BJ (cell line): ENCODE data around the gene COL1A2. TPM values are rescaled to one million over a fixed set of nuclear protein-coding genes. Genes with fewer than 3 reads are reported as not detected.

ENCODE experiments used
- CTCF ChIA-PET: fragments of 350-600 bp; formaldehyde crosslinking; extraction: SDS; loops from one replicate; lab custom pipeline; 2021; ENCODE audit warnings: antibody characterized with exemption, inconsistent platforms; lab: Yijun Ruan, JAX
- POLR2A ChIA-PET: fragments of 300-600 bp; sonication (Branson Sonifier 250); formaldehyde crosslinking; extraction: SDS; loops from one replicate; lab custom pipeline; 2021; ENCODE audit warnings: antibody characterized with exemption; lab: Charles Lee
- DNase-seq: peaks from one replicate; pipeline ENCODE4 v3.0.0-alpha.2; 2011; ENCODE audit warnings: low read depth
- H3K27me3 ChIP-seq: 2 replicates; pipeline ENCODE4 v1.6.0; 2011; ENCODE audit warnings: low read length; ENCODE audit not compliant: control insufficient read depth, insufficient read depth
- H3K36me3 ChIP-seq: 2 replicates; pipeline ENCODE4 v1.5.1; 2011; ENCODE audit warnings: low read length; ENCODE audit not compliant: control insufficient read depth, insufficient read depth
- H3K4me3 ChIP-seq: 2 replicates; pipeline ENCODE4 v1.5.1; 2011; ENCODE audit warnings: low read depth, mild to moderate bottlenecking, control low read depth, low read length
- polyA plus RNA-seq: library from polyadenylated mRNA; depleted of rRNA; stranded (reverse); fragments of >200 nt; gene quantifications from 2 replicates; pipeline ENCODE4 v1.2.3, GENCODE V29; 2011
- TF ChIP-seq, protein P1 (sequence below): IDR thresholded peaks from 2 replicates; pipeline ENCODE4 v1.5.1; 2011; ENCODE audit warnings: low read depth, mild to moderate bottlenecking, control low read depth, inconsistent platforms, low read length, moderate library complexity; ENCODE audit not compliant: insufficient read depth

Gene COL1A2
- polyA plus RNA-seq, 1 experiment: 8,996 TPM

DNA sequence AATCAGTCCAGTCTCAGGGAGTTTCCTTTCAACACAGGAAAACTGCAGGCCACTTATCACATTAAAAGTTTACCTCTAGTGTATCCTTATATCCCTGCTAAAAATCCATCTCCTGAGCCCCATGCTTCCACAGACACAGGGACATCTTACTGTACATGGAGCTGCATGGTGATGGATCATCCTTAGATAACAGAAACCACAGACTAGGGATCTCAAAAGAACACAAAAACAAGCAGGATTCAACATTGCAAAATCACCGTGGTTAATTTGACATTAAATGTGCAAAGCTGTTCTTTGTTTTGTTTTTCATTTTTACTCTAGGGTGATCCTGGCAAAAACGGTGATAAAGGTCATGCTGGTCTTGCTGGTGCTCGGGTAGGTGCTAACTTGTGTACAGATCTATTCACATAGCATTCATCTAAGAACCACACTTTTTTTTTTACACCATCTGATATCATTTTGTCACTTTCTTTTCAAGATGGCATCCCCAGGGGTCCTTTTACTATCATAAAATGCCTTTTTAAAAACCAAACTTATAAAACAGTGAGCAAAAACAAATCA is 18.1 kb downstream of the COL1A2 start:
- POLR2A ChIA-PET: interaction anchor here (0.6 to 1.1 kb wide), 2 partner anchors 112 to 471 kb away, joined by 3 to 5 read pairs; no protein-coding TSS in a partner anchor
- H3K36me3 ChIP-seq: peaks cover 32% of the 10 kb centered on the region
- H3K27me3 ChIP-seq: no peaks in the 10 kb centered on the region
- no peak for DNase-seq
- TF ChIP-seq, protein P1, sequence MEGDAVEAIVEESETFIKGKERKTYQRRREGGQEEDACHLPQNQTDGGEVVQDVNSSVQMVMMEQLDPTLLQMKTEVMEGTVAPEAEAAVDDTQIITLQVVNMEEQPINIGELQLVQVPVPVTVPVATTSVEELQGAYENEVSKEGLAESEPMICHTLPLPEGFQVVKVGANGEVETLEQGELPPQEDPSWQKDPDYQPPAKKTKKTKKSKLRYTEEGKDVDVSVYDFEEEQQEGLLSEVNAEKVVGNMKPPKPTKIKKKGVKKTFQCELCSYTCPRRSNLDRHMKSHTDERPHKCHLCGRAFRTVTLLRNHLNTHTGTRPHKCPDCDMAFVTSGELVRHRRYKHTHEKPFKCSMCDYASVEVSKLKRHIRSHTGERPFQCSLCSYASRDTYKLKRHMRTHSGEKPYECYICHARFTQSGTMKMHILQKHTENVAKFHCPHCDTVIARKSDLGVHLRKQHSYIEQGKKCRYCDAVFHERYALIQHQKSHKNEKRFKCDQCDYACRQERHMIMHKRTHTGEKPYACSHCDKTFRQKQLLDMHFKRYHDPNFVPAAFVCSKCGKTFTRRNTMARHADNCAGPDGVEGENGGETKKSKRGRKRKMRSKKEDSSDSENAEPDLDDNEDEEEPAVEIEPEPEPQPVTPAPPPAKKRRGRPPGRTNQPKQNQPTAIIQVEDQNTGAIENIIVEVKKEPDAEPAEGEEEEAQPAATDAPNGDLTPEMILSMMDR: no peak
- H3K4me3 ChIP-seq: no peak overlapping the region
- CTCF ChIA-PET: interaction anchor here (1.0 to 1.5 kb wide), 4 partner anchors 10 to 122 kb away, joined by 3 to 6 read pairs (median 3); no protein-coding TSS in a partner anchor

DNA sequence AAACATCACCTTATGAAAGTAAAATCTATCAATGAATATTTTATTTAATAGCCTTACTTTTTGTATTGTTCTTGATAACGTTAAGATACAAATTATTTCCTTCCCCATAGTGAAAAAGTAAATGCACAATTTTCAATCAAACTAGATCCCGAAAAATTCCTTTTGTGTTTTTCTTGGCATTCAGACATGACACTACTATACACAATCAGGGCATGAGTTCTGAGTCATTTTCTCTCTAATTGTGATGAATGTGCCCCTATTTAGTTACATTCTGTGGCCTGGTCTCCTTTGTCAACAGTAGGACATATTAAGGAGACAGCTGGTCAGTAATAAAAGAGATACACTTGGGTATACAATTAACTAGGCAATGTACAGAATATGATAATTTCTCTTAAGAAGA is 19.8 kb downstream of the COL1A2 start:
- TF ChIP-seq, protein P1: no peak
- Histone ChIP-seq H3K4me3 (no peak overlapping the region), H3K27me3 (no peaks in the 10 kb centered on the region), H3K36me3 (peaks cover 31% of the 10 kb centered on the region)
- DNase-seq: no peak
- POLR2A ChIA-PET: interaction anchor here (0.6 to 0.7 kb wide), 2 partner anchors 11 to 118 kb away, joined by 3 to 4 read pairs; no protein-coding TSS in a partner anchor
- CTCF ChIA-PET: interaction anchor here (1.1 to 2.1 kb wide), 2 partner anchors 20 to 119 kb away, joined by 3 to 8 read pairs; partner anchors contain the start of gene COL1A2

DNA sequence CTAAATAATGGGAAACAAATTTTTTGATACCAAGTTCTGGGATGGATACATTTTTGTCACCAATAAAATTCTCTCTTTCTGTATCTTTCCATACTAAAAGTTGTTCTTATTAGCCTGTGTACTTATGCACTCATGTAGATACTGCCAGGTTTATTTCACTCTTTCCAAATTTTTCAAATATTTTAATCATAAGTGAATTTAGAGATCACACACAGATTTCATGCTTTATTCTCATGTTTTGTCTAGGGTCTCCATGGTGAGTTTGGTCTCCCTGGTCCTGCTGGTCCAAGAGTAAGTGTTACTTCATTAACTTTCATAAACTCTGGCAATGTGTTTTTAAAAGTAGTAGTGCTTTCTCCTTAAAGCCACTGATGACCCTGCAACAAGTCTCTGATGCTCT is 20.3 kb downstream of the COL1A2 start:
- TF ChIP-seq, protein P1: no peak
- POLR2A ChIA-PET: interaction anchor here (0.7 to 1.1 kb wide), 2 partner anchors 12 to 118 kb away, joined by 3 to 4 read pairs; no protein-coding TSS in a partner anchor
- CTCF ChIA-PET: interaction anchor here (1.1 to 2.1 kb wide), 2 partner anchors 20 to 119 kb away, joined by 3 to 8 read pairs; partner anchors contain the start of gene COL1A2
- Histone ChIP-seq H3K36me3 (peaks cover 31% of the 10 kb centered on the region), H3K4me3 (no peak overlapping the region), H3K27me3 (no peaks in the 10 kb centered on the region)
- no peak for DNase-seq

DNA sequence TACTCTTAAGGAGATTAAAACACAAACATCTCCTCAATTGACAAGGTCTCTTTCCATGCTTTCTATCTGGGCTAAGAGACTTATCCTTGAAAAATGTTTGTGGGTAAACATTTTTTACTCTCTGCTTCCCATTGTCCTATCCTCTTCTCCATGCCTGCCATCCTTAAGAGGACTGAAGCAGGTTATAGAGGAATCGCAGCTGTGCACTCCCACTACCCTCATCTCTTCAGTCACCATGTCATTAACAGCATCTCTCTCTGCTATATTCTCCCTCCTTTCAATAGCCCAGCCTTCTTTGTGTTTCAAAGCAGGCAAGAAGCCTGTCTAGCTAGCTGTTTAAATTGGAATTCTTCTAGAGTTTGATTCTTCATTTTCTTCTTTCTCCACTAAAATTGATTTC is 22.6 kb downstream of the COL1A2 start:
- ChIA-PET CTCF (interaction anchor here (5.1 kb wide), 1 partner anchor 121 kb away, joined by 28 read pairs; no protein-coding TSS in a partner anchor), POLR2A (interaction anchor here (0.6 kb wide), 1 partner anchor 107 kb away, joined by 3 read pairs; no protein-coding TSS in a partner anchor)
- H3K36me3 ChIP-seq: peaks cover 31% of the 10 kb centered on the region
- no peak overlapping the region for H3K4me3 ChIP-seq
- TF ChIP-seq, protein P1: no peak
- DNase-seq: no peak
- no peaks in the 10 kb centered on the region for H3K27me3 ChIP-seq

DNA sequence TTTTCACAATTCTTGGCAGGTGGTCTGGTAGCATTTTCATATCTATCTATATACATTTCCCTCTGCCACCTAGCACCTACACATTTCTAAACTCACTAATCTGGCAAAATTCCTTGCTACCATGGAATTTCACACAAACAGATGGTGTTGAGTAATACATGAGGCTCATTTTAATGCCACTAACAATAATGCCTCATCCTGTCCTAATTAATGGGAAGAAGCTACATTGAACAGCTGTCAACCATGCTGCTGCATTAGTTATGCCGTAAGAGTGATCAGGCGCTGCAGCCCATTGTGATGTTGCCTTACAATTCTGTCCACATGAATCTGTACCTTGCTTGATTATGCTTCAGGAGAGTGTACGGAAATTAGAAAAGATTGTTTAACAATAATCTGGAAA is 23.2 kb downstream of the COL1A2 start:
- Histone ChIP-seq H3K27me3 (no peaks in the 10 kb centered on the region), H3K4me3 (no peak overlapping the region), H3K36me3 (peaks cover 30% of the 10 kb centered on the region)
- ChIA-PET POLR2A (no interaction called here), CTCF (interaction anchor here (1.3 to 5.1 kb wide), 2 partner anchors 24 to 122 kb away, joined by 3 to 28 read pairs; no protein-coding TSS in a partner anchor)
- TF ChIP-seq, protein P1: no peak
- DNase-seq: no peak
